ENCODE results near the gene PTPRO. TPM values are rescaled to one million over a fixed set of nuclear protein-coding genes. Genes with fewer than 3 reads are reported as not detected.

PTPRO gene
- polyA plus RNA-seq, 1 of the 3 experiments (the other 2 are of a cell fraction) = 1.4 TPM

DNA sequence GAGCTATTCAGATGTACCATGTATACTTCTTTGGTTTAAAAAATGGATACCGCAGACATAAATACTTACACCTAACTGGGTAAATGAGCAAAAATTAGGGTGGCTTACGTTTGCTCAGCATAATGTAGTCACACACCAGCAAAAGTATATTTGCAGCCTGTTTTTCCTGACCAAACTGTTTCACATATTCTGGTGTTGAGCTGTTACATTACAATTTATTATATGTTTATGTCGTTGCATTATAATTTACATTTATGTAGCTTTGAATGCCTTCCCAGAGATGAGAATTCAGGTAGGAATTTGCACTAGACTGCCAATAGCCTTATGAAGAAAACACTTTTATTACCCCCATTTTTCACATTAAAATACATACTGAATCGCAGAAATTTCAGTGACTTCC is 183.3 kb downstream of the PTPRO start:
- ChIA-PET POLR2A (no interaction called here), CTCF (interaction anchor here (0.8 to 3.8 kb wide), 3 partner anchors 229 to 236 kb away, joined by 4 to 13 read pairs (median 5); no protein-coding TSS in a partner anchor)
- 77% methylated on average over 4 of the region's 4 CpGs for WGBS (ENCODE audit: low lambda C conversion rate)

GRCh38 chr12:15515010-15515409 is 192.7 kb downstream of the PTPRO start:
- Histone ChIP-seq H3K9me3 (no peaks in the 10 kb centered on the region), H3K27ac (ENCODE audit: low read depth in 2 of 2, low read length in 1 of 2) (no peak overlapping the region), H3F3A (replicated peaks; ENCODE audit: insufficient read depth) (no peaks in the 10 kb centered on the region), H3K4me1 (ENCODE audit: control insufficient read depth in 1 of 2, insufficient read depth in 2 of 2, low read depth in 1 of 2, low read length in 1 of 2) (no peaks in the 10 kb centered on the region), H2AFZ (ENCODE audit: low read depth) (no peak overlapping the region), H3K27me3 (ENCODE audit: insufficient read depth) (no peaks in the 10 kb centered on the region), H3K4me2 (no peak overlapping the region), H3K36me3 (replicated peaks in 1 of 2; ENCODE audit: control insufficient read depth in 1 of 2, insufficient read depth in 2 of 2, low read length in 1 of 2) (no peaks in the 10 kb centered on the region), H3K9ac (no peak overlapping the region), H3K79me2 (ENCODE audit: insufficient read depth) (no peaks in the 10 kb centered on the region), H3K4me3 (ENCODE audit: low read depth in 2 of 2, low read length in 1 of 2) (no peak overlapping the region), H4K20me1 (ENCODE audit: insufficient read depth) (no peaks in the 10 kb centered on the region), H3K9me2 (no peaks in the 10 kb centered on the region)
- CTCF ChIA-PET = interaction anchor here (1.2 to 3.2 kb wide), 2 partner anchors 239 to 745 kb away, joined by 3 to 15 read pairs; no protein-coding TSS in a partner anchor
- TF ChIP-seq NFIC (IDR thresholded peaks at IDR 0.05; ENCODE audit: borderline replicate concordance) (no peak), RFX5 (IDR thresholded peaks at IDR 0.05; ENCODE audit: low read length) (no peak), RCOR1 (IDR thresholded peaks at IDR 0.05; ENCODE audit: low read length) (no peak)
- WGBS (ENCODE audit: low lambda C conversion rate) = 19% methylated on average over 4 of the region's 4 CpGs
- POLR2A ChIA-PET = no interaction called here
- no peak for DNase-seq

More for the DNA sequence above, 183.3 kb downstream of the PTPRO start:
- Histone ChIP-seq H3K36me3 (replicated peaks in 1 of 2; ENCODE audit: control insufficient read depth in 1 of 2, insufficient read depth in 2 of 2, low read length in 1 of 2) (no peaks in the 10 kb centered on the region), H2AFZ (ENCODE audit: low read depth) (no peak overlapping the region), H3F3A (replicated peaks; ENCODE audit: insufficient read depth) (no peaks in the 10 kb centered on the region), H4K20me1 (ENCODE audit: insufficient read depth) (no peaks in the 10 kb centered on the region), H3K9ac (no peak overlapping the region), H3K4me1 (ENCODE audit: control insufficient read depth in 1 of 2, insufficient read depth in 2 of 2, low read depth in 1 of 2, low read length in 1 of 2) (no peaks in the 10 kb centered on the region), H3K9me2 (no peaks in the 10 kb centered on the region), H3K27me3 (ENCODE audit: insufficient read depth) (no peaks in the 10 kb centered on the region), H3K4me3 (ENCODE audit: low read depth in 2 of 2, low read length in 1 of 2) (no peak overlapping the region), H3K79me2 (ENCODE audit: insufficient read depth) (no peaks in the 10 kb centered on the region), H3K9me3 (no peaks in the 10 kb centered on the region), H3K4me2 (no peak overlapping the region), H3K27ac (ENCODE audit: low read depth in 2 of 2, low read length in 1 of 2) (no peak overlapping the region)
- DNase-seq = no peak
- TF ChIP-seq GABPA (IDR thresholded peaks at IDR 0.05; ENCODE audit: low read depth) = no peak
- TF ChIP-seq FOXM1 (IDR thresholded peaks at IDR 0.05; ENCODE audit: low read depth) = no peak

- POLR2A ChIA-PET = no interaction called here
- CTCF ChIA-PET = interaction anchor here (1.0 to 2.7 kb wide), 5 partner anchors 241 to 292 kb away, joined by 3 to 24 read pairs (median 4); no protein-coding TSS in a partner anchor
- TF ChIP-seq, protein P1, sequence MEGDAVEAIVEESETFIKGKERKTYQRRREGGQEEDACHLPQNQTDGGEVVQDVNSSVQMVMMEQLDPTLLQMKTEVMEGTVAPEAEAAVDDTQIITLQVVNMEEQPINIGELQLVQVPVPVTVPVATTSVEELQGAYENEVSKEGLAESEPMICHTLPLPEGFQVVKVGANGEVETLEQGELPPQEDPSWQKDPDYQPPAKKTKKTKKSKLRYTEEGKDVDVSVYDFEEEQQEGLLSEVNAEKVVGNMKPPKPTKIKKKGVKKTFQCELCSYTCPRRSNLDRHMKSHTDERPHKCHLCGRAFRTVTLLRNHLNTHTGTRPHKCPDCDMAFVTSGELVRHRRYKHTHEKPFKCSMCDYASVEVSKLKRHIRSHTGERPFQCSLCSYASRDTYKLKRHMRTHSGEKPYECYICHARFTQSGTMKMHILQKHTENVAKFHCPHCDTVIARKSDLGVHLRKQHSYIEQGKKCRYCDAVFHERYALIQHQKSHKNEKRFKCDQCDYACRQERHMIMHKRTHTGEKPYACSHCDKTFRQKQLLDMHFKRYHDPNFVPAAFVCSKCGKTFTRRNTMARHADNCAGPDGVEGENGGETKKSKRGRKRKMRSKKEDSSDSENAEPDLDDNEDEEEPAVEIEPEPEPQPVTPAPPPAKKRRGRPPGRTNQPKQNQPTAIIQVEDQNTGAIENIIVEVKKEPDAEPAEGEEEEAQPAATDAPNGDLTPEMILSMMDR (IDR thresholded peaks at IDR 0.05) = no peak
- TF ChIP-seq TEAD4 (IDR thresholded peaks at IDR 0.05; ENCODE audit: borderline replicate concordance, insufficient read depth) = no peak
- no peak for TF ChIP-seq ZBTB33 (IDR thresholded peaks at IDR 0.05; ENCODE audit: borderline replicate concordance, low read depth)
- no peak for TF ChIP-seq FOXM1 (IDR thresholded peaks at IDR 0.05; ENCODE audit: low read depth)
- TF ChIP-seq RXRA (IDR thresholded peaks at IDR 0.05; ENCODE audit: borderline replicate concordance, low read depth) = no peak
- TF ChIP-seq CHD2 (IDR thresholded peaks at IDR 0.05; ENCODE audit: low read length, partially characterized antibody) = no peak
- TF ChIP-seq EP300 (IDR thresholded peaks at IDR 0.05; ENCODE audit: borderline replicate concordance in 1 of 2, low read depth in 1 of 2, low read length in 1 of 2) = no peak
- no peak for TF ChIP-seq REST (IDR thresholded peaks at IDR 0.05; ENCODE audit: low read depth, low read length)
- TF ChIP-seq USF2 (IDR thresholded peaks at IDR 0.05; ENCODE audit: borderline replicate concordance, low read depth, low read length) = no peak
These were observed 197.8 kb downstream of the PTPRO start for GRCh38 chr12:15520083-15520482.

More at GRCh38 chr12:15520083-15520482, 197.8 kb downstream of the PTPRO start:
- H3K4me3 ChIP-seq (ENCODE audit: low read depth in 2 of 2, low read length in 1 of 2) = no peak overlapping the region
- H3K36me3 ChIP-seq (replicated peaks in 1 of 2; ENCODE audit: control insufficient read depth in 1 of 2, insufficient read depth in 2 of 2, low read length in 1 of 2) = no peaks in the 10 kb centered on the region
- WGBS (ENCODE audit: low lambda C conversion rate) = 81% methylated on average over 2 of the region's 2 CpGs
- H3K27me3 ChIP-seq (ENCODE audit: insufficient read depth) = no peaks in the 10 kb centered on the region
- H3F3A ChIP-seq (replicated peaks; ENCODE audit: insufficient read depth) = no peaks in the 10 kb centered on the region
- H3K9ac ChIP-seq = no peak overlapping the region
- H3K79me2 ChIP-seq (ENCODE audit: insufficient read depth) = no peaks in the 10 kb centered on the region
- no peaks in the 10 kb centered on the region for H3K9me3 ChIP-seq
- H3K27ac ChIP-seq (ENCODE audit: low read depth in 2 of 2, low read length in 1 of 2) = no peak overlapping the region
- H3K4me2 ChIP-seq = no peak overlapping the region
- no peaks in the 10 kb centered on the region for H3K9me2 ChIP-seq
- DNase-seq = no peak
- H4K20me1 ChIP-seq (ENCODE audit: insufficient read depth) = no peaks in the 10 kb centered on the region
- no peaks in the 10 kb centered on the region for H3K4me1 ChIP-seq (ENCODE audit: control insufficient read depth in 1 of 2, insufficient read depth in 2 of 2, low read depth in 1 of 2, low read length in 1 of 2)
- H2AFZ ChIP-seq (ENCODE audit: low read depth) = no peak overlapping the region

All from SK-N-SH (cell line).